Measurements from ENCODE around the gene RNF223. TPM values are rescaled to one million over a fixed set of nuclear protein-coding genes. Genes with fewer than 3 reads are reported as not detected.
A peak's percentile ranks its signal among the peaks of the same experiment; 100 is the strongest.
"Not testable (repeated sequence)": the region's sequence is repeated elsewhere in the genome, so short reads cannot be mapped to it uniquely, and the experiment has no call there.

The RNF223 gene
- total RNA-seq, 1 experiment from 2014 or later: not detected

GRCh38 chr1:1062348-1063163, 11.6 kb downstream of the RNF223 start:
- DNase-seq (ENCODE audit: extremely low read depth, low read depth): no peak

DNA sequence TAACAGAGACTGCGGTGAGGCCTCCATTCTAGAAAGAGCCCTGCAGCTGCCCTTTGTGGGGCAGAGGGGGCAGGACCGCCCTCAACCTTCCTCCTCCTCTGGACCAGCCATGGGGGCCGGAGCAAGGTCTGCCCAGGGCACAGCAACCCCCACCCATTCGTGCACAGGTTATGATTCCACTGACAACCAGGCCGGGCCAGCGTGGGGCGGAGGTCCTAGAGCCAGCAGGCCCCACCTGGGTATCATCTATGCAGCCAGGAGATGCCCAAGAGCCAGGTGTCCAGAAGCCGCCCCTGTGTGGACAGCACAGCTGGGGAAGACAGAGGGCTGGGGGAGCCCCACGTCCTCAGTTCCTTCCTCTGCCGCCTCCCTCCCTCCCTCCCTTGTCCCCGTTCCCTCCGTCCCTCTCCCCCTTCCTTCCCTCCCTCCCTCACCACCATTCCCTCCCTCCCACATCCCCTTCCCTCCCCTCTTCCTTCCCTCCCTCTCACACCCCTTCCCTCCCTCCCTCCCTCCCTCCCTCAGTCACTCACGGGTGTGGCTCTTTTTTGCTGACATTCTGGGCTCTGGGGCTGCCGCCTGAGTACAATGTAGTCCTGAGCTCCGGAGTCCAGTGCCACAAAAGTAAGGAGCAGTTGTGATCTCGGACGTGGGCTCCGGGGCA, 12.3 kb downstream of the RNF223 start:
- no peak for DNase-seq (ENCODE audit: extremely low read depth, low read depth)

GRCh38 chr1:1060281-1061000, 13.7 kb downstream of the RNF223 start:
- no peak for DNase-seq (ENCODE audit: extremely low read depth, low read depth)

- peak; percentile 65 for DNase-seq (ENCODE audit: extremely low read depth, low read depth)
Observed at GRCh38 chr1:1059494-1060280, 14.4 kb downstream of the RNF223 start.

GRCh38 chr1:1058921-1059493, 15.1 kb downstream of the RNF223 start:
- no peak for DNase-seq (ENCODE audit: extremely low read depth, low read depth)

GRCh38 chr1:1058088-1058905, 15.8 kb downstream of the RNF223 start:
- no peak for DNase-seq (ENCODE audit: extremely low read depth, low read depth)

GRCh38 chr1:1057769-1058087, 16.4 kb downstream of the RNF223 start:
- DNase-seq (ENCODE audit: extremely low read depth, low read depth): not testable (repeated sequence)

- no peak for DNase-seq (ENCODE audit: extremely low read depth, low read depth)
Observed at GRCh38 chr1:1055841-1056736, 18.0 kb downstream of the RNF223 start.

- DNase-seq (ENCODE audit: extremely low read depth, low read depth): no peak
Observed at GRCh38 chr1:1054971-1055370, 19.1 kb downstream of the RNF223 start.

DNA sequence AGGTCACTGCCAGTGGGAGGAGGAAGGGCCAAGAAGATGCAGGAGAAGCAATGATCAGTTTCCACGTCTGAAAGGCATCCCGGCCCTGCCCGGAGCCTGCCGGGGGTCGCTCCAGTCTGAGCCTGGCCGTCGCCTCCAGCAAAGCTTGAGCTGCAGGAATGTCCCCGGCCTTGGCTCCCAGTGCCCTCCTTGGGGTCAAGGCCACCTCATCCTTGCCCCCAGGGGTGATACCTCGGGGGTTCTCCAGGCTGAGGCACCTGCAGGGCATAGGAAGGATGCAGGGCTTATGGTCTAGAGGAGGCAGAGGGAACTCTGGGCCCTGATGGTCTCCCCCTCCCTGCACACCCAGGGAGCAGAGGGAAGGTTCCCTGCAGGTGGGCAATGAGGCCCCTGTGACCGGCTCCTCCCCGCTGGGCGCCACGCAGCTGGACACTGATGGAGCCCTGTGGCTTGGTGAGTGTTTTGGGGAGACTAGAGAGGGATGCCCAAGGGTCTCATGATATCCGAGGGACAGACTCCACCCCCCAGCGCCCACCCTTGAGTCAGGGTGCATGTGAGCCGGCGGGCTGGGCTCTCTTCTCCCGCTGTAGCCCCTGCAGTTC, 19.9 kb downstream of the RNF223 start:
- DNase-seq (ENCODE audit: extremely low read depth, low read depth): no peak

DNA sequence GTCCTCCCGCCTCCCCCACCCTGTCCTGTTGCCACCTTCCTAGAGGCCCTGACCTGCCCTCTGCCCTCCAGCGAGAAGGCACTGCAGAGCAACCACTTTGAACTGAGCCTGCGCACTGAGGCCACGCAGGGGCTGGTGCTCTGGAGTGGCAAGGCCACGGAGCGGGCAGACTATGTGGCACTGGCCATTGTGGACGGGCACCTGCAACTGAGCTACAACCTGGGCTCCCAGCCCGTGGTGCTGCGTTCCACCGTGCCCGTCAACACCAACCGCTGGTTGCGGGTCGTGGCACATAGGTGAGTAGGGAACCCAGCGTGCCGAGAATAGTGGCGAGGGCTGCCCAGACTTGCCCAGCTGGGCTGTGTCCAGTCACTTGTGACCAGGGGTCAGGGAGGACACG, 20.4 kb downstream of the RNF223 start:
- no peak for DNase-seq (ENCODE audit: extremely low read depth, low read depth)

DNA sequence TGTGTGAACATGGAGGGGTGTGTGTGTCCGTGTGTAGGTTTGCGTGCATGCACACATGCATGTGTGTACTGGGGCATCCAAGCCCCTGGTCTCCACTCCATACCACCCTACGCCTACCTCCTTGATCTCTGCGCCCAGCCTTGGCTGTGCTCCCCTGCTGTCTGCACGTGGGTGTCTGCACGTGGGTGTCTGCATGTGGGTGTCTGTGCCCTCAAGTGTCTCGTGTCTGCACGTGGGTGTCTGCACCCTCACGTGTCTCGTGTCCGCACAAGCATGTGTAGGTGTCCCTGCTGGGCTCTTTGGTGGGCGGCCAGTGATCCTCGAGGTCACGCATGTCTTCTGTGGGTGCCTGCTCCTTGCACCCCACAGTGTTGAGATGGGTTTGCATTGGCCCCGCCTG, 21.1 kb downstream of the RNF223 start:
- no peak for DNase-seq (ENCODE audit: extremely low read depth, low read depth)

GRCh38 chr1:1052003-1052840, 21.9 kb downstream of the RNF223 start:
- DNase-seq (ENCODE audit: extremely low read depth, low read depth): no peak

GRCh38 chr1:1051127-1051810, 22.8 kb downstream of the RNF223 start:
- DNase-seq (ENCODE audit: extremely low read depth, low read depth): no peak

DNA sequence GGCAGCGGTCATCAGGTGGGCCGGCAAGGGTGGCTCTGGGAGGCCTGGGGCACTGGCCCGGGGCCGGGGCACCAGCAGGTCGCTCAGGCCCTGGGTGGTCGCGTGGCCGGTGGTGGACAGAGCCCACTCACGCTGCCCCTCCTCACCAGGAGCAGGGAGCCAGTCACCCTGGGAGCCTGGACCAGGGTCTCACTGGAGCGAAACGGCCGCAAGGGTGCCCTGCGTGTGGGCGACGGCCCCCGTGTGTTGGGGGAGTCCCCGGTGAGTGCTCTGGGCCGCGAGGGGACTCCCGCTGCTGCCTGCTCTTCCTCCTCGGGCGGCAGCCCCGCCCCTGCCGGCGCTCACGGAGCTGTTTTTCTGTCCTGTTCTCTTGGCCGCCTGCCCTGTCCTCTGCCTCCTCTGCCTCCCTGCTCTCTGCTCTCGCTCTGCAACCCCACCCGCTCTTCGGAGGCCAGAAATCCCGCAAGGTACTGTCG, 23.5 kb downstream of the RNF223 start:
- DNase-seq (ENCODE audit: extremely low read depth, low read depth): no peak

- no peak for DNase-seq (ENCODE audit: extremely low read depth, low read depth)
Observed at GRCh38 chr1:1049318-1050165, 24.6 kb downstream of the RNF223 start.
